ENCODE data around the gene SEMA3D.

The SEMA3D gene

GRCh38 chr7:85090919-85091564, 95.8 kb downstream of the SEMA3D start:
- TF ChIP-seq CTCF (IDR thresholded peaks at IDR 0.05; ENCODE audit: low read depth, low read length) = no peak
- no peak for DNase-seq (ENCODE audit: extremely low read depth, low read depth)

- no peak for DNase-seq (ENCODE audit: extremely low read depth, low read depth)
- TF ChIP-seq CTCF (IDR thresholded peaks at IDR 0.05; ENCODE audit: low read depth, low read length) = no peak
Measured at GRCh38 chr7:85090143-85090542, 96.7 kb downstream of the SEMA3D start.

- no peak for TF ChIP-seq CTCF (IDR thresholded peaks at IDR 0.05; ENCODE audit: low read depth, low read length)
- no peak for DNase-seq (ENCODE audit: extremely low read depth, low read depth)
Measured at GRCh38 chr7:85081846-85082245, 105.0 kb downstream of the SEMA3D start.

GRCh38 chr7:85081392-85081791, 105.5 kb downstream of the SEMA3D start:
- no peak for DNase-seq (ENCODE audit: extremely low read depth, low read depth)
- no peak for TF ChIP-seq CTCF (IDR thresholded peaks at IDR 0.05; ENCODE audit: low read depth, low read length)

- TF ChIP-seq CTCF (IDR thresholded peaks at IDR 0.05; ENCODE audit: low read depth, low read length) = no peak
Measured at GRCh38 chr7:85079434-85079833, 107.4 kb downstream of the SEMA3D start.

GRCh38 chr7:85078181-85078580, 108.7 kb downstream of the SEMA3D start:
- no peak for TF ChIP-seq CTCF (IDR thresholded peaks at IDR 0.05; ENCODE audit: low read depth, low read length)
- DNase-seq (ENCODE audit: extremely low read depth, low read depth) = no peak

More at GRCh38 chr7:85079434-85079833, 107.4 kb downstream of the SEMA3D start:
- DNase-seq (ENCODE audit: extremely low read depth, low read depth) = no peak

GRCh38 chr7:85075864-85076263, 111.0 kb downstream of the SEMA3D start:
- no peak for DNase-seq (ENCODE audit: extremely low read depth, low read depth)
- TF ChIP-seq CTCF (IDR thresholded peaks at IDR 0.05; ENCODE audit: low read depth, low read length) = no peak
